ENCODE results near the gene MAPKBP1. TPM values are rescaled to one million over a fixed set of nuclear protein-coding genes. Genes with fewer than 3 reads are reported as not detected.
A peak's percentile ranks its signal among the peaks of the same experiment; 100 is the strongest.
"Not testable (repeated sequence)": the region's sequence is repeated elsewhere in the genome, so short reads cannot be mapped to it uniquely, and the experiment has no call there.

Gene MAPKBP1
- total RNA-seq, 1 experiment from 2014 or later = 29.3 TPM

- no peak overlapping the region for H3K27ac ChIP-seq (ENCODE audit: low read depth, low read length, poor library complexity, severe bottlenecking)
- H3K9me3 ChIP-seq (ENCODE audit: low read depth, low read length, poor library complexity, severe bottlenecking) = no peaks in the 10 kb centered on the region
- H3K36me3 ChIP-seq (ENCODE audit: insufficient read depth, low read length, poor library complexity, severe bottlenecking) = peaks cover 35% of the 10 kb centered on the region
- POLR2A ChIA-PET (ENCODE audit: low non-redundant PET) = no interaction called here
- intact Hi-C loops (cut with micrococcal nuclease; ENCODE audit: unreplicated experiment) = no loop called here
- H3K4me1 ChIP-seq (ENCODE audit: insufficient read depth, low read length, poor library complexity, severe bottlenecking) = peaks cover 9% of the 10 kb centered on the region
- BruUV-seq (replicated peaks) = no TSS peak
- no peak overlapping the region for H3K4me3 ChIP-seq (ENCODE audit: low read depth, low read length, poor library complexity, severe bottlenecking)
- H3K27me3 ChIP-seq (replicated peaks; ENCODE audit: insufficient read depth, low read depth, low read length, poor library complexity) = no peaks in the 10 kb centered on the region
- DNase-seq (ENCODE audit: low spot score) = no peak
- TF ChIP-seq EZH2 (IDR thresholded peaks at IDR 0.05; ENCODE audit: borderline replicate concordance, low read depth, low read length, poor library complexity, severe bottlenecking) (no peak), CTCF (conservative IDR thresholded peaks at IDR 0.05; ENCODE audit: low read depth, low read length) (no peak)
- CTCF ChIA-PET = no interaction called here
Observed at GRCh38 chr15:41735046-41735445, 39.2 kb upstream of the MAPKBP1 start.

GRCh38 chr15:41735492-41735891 is 38.8 kb upstream of the MAPKBP1 start:
- DNase-seq (ENCODE audit: low spot score); POLR2A ChIA-PET (ENCODE audit: low non-redundant PET); BruUV-seq (replicated peaks); H3K9me3 ChIP-seq (ENCODE audit: low read depth, low read length, poor library complexity, severe bottlenecking); H3K27me3 ChIP-seq (replicated peaks; ENCODE audit: insufficient read depth, low read depth, low read length, poor library complexity); CTCF ChIA-PET; H3K4me1 ChIP-seq (ENCODE audit: insufficient read depth, low read length, poor library complexity, severe bottlenecking); H3K4me3 ChIP-seq (ENCODE audit: low read depth, low read length, poor library complexity, severe bottlenecking); intact Hi-C loops (cut with micrococcal nuclease; ENCODE audit: unreplicated experiment); H3K27ac ChIP-seq (ENCODE audit: low read depth, low read length, poor library complexity, severe bottlenecking): not testable (repeated sequence)
- H3K36me3 ChIP-seq (ENCODE audit: insufficient read depth, low read length, poor library complexity, severe bottlenecking) = peaks cover 36% of the 10 kb centered on the region

- ChIA-PET CTCF (interaction anchor here (0.6 kb wide), 1 partner anchor 101 kb away, joined by 3 read pairs; no protein-coding TSS in a partner anchor), POLR2A (ENCODE audit: low non-redundant PET) (no interaction called here)
- TF ChIP-seq EZH2 (IDR thresholded peaks at IDR 0.05; ENCODE audit: borderline replicate concordance, low read depth, low read length, poor library complexity, severe bottlenecking) (no peak), CTCF (conservative IDR thresholded peaks at IDR 0.05; ENCODE audit: low read depth, low read length) (no peak)
- BruUV-seq (replicated peaks) = no TSS peak
- Histone ChIP-seq H3K4me3 (ENCODE audit: low read depth, low read length, poor library complexity, severe bottlenecking) (no peak overlapping the region), H3K36me3 (ENCODE audit: insufficient read depth, low read length, poor library complexity, severe bottlenecking) (peaks cover 11% of the 10 kb centered on the region), H3K4me1 (ENCODE audit: insufficient read depth, low read length, poor library complexity, severe bottlenecking) (no peaks in the 10 kb centered on the region), H3K27me3 (replicated peaks; ENCODE audit: insufficient read depth, low read depth, low read length, poor library complexity) (no peaks in the 10 kb centered on the region), H3K9me3 (ENCODE audit: low read depth, low read length, poor library complexity, severe bottlenecking) (no peaks in the 10 kb centered on the region), H3K27ac (ENCODE audit: low read depth, low read length, poor library complexity, severe bottlenecking) (no peak overlapping the region)
- DNase-seq (ENCODE audit: low spot score) = peak; percentile 3
- intact Hi-C loops (cut with micrococcal nuclease; ENCODE audit: unreplicated experiment) = no loop called here
Observed at GRCh38 chr15:41746802-41747201, 27.5 kb upstream of the MAPKBP1 start.

GRCh38 chr15:41756198-41756597 is 18.1 kb upstream of the MAPKBP1 start:
- Histone ChIP-seq H3K36me3 (ENCODE audit: insufficient read depth, low read length, poor library complexity, severe bottlenecking) (no peaks in the 10 kb centered on the region), H3K4me3 (ENCODE audit: low read depth, low read length, poor library complexity, severe bottlenecking) (no peak overlapping the region), H3K27me3 (replicated peaks; ENCODE audit: insufficient read depth, low read depth, low read length, poor library complexity) (no peaks in the 10 kb centered on the region), H3K9me3 (ENCODE audit: low read depth, low read length, poor library complexity, severe bottlenecking) (no peaks in the 10 kb centered on the region), H3K27ac (ENCODE audit: low read depth, low read length, poor library complexity, severe bottlenecking) (no peak overlapping the region), H3K4me1 (ENCODE audit: insufficient read depth, low read length, poor library complexity, severe bottlenecking) (no peaks in the 10 kb centered on the region)
- TF ChIP-seq CTCF (conservative IDR thresholded peaks at IDR 0.05; ENCODE audit: low read depth, low read length) = no peak
- TF ChIP-seq EZH2 (IDR thresholded peaks at IDR 0.05; ENCODE audit: borderline replicate concordance, low read depth, low read length, poor library complexity, severe bottlenecking) = no peak
- ChIA-PET CTCF (no interaction called here), POLR2A (ENCODE audit: low non-redundant PET) (no interaction called here)
- BruUV-seq (replicated peaks) = no TSS peak
- intact Hi-C loops (cut with micrococcal nuclease; ENCODE audit: unreplicated experiment) = no loop called here
- DNase-seq (ENCODE audit: low spot score) = no peak

All from A673 (cell line).